ENCODE data around the gene HDAC9.

Gene HDAC9

DNA sequence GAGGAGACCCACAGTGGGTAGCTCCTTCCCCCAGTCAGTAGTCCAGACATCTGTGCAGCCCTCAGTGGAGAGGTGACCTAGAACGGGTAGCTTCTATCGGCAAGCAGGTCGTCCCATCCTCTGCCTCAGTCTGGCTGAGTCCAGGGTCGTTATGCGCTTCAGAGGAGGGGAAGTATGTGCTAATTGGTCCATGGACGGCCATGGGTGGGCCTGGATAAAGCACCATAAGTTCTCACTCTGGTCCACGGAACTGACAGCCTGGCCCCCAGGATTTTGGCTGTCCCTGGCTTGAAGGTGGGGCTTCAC is 78.6 kb downstream of the HDAC9 start:
- no peak overlapping the region for H3K4me3 ChIP-seq (ENCODE audit: control insufficient read depth, low read depth, low read length)
- TF ChIP-seq, protein P1, sequence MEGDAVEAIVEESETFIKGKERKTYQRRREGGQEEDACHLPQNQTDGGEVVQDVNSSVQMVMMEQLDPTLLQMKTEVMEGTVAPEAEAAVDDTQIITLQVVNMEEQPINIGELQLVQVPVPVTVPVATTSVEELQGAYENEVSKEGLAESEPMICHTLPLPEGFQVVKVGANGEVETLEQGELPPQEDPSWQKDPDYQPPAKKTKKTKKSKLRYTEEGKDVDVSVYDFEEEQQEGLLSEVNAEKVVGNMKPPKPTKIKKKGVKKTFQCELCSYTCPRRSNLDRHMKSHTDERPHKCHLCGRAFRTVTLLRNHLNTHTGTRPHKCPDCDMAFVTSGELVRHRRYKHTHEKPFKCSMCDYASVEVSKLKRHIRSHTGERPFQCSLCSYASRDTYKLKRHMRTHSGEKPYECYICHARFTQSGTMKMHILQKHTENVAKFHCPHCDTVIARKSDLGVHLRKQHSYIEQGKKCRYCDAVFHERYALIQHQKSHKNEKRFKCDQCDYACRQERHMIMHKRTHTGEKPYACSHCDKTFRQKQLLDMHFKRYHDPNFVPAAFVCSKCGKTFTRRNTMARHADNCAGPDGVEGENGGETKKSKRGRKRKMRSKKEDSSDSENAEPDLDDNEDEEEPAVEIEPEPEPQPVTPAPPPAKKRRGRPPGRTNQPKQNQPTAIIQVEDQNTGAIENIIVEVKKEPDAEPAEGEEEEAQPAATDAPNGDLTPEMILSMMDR (conservative IDR thresholded peaks at IDR 0.05; ENCODE audit: control insufficient read depth, insufficient read depth, low read depth, low read length) = no peak
- no peak for DNase-seq (ENCODE audit: low read depth)

DNA sequence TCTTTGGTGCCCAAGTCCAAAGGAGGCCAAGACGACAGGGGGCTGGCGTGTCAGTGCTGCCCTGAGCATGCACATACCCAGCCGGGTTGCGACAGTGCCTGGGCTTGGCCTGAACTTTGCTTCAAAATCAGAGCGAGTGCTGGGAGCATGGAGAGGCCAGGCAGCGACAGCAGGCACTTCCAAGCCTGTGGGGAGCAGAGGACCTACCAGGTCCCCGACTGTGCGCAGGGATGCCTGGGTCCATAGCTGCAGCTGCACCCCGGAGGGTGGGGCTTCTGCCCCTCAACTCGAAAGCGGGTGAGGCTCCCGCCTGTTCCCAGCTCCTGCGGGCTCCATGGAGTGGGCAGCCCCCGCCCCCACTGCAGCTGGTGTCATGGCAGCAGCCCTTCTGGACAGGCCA is 79.1 kb downstream of the HDAC9 start:
- H3K4me3 ChIP-seq (ENCODE audit: control insufficient read depth, low read depth, low read length) = no peak overlapping the region
- TF ChIP-seq, protein P1 (conservative IDR thresholded peaks at IDR 0.05; ENCODE audit: control insufficient read depth, insufficient read depth, low read depth, low read length) = no peak
- no peak for DNase-seq (ENCODE audit: low read depth)

DNA sequence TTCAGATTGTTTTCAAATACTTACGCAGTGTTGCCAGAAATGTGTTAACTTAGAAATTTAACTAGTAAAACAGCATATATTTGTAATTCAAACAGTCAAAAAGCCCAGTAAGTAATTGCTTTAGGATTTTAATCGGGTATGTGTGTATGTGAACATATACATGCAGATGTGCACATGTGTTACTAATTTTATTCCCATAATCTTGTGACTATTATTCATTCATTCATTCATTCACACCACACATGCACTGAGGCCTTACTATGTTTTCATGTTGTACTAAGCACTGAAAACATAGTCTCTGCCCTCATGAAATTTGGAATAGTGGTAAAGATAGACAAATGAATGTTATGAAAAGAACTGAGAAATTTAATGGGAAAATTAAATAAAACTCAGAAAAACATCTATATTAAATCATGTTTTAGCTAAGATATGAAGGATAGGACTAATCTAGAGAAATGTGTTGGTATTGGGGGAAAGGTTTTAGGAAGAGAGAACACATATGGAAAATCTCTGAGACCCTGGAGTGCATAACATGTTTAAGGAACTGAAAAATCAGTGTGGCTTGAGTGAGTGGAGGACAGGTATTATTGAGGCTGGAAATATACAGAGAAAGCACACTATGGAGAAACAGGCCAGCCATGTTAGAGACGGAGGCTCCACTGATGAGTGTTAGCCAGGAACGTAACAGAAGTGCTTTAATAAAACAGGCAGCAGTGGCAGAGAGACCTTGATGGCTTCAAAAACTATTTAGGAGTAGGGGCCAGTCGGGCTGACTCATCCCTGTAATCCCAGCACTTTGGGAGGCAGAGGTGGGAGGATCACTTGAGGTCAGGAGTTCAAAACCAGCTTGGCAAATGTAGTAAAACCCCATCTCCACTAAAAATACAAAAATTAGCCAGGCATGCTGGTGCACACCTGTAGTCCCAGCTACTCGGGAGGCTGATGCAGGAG is 80.3 kb downstream of the HDAC9 start:
- DNase-seq (ENCODE audit: low read depth) = no peak
- TF ChIP-seq, protein P1 (conservative IDR thresholded peaks at IDR 0.05; ENCODE audit: control insufficient read depth, insufficient read depth, low read depth, low read length) = no peak
- no peak overlapping the region for H3K4me3 ChIP-seq (ENCODE audit: control insufficient read depth, low read depth, low read length)

DNA sequence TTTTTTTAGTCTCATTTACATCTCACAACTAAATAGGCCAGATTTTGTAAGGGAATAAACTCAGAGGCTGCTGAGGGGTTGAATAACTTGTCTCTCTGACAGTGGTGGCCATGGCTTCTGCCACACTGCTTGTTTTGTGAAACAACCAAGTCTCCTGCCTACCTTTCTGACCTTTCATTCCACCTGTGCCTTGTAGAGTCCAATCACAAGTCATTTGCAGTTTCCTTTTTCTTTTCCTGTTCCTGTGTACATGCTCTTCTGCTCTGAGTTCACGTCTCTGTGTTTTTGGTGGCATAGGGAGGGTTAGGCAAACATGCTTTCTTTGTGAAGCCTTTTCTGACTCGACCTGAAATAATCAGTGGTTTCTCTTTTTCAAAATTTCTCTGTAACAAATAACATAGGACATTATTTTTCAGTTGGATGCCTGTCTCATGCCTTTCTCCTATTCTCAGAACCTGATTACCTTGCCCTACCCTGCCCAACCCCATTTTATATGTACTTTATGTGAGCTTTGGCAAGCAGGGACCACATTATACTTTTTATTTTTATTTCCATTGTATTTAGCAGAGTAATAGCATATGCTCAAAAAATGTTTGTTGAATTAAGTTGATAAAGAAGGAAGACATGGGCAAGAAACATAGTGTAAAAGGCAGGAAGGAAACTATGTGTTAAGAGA is 81.7 kb downstream of the HDAC9 start:
- no peak for DNase-seq (ENCODE audit: low read depth)
- no peak overlapping the region for H3K4me3 ChIP-seq (ENCODE audit: control insufficient read depth, low read depth, low read length)
- TF ChIP-seq, protein P1 (conservative IDR thresholded peaks at IDR 0.05; ENCODE audit: control insufficient read depth, insufficient read depth, low read depth, low read length) = no peak

DNA sequence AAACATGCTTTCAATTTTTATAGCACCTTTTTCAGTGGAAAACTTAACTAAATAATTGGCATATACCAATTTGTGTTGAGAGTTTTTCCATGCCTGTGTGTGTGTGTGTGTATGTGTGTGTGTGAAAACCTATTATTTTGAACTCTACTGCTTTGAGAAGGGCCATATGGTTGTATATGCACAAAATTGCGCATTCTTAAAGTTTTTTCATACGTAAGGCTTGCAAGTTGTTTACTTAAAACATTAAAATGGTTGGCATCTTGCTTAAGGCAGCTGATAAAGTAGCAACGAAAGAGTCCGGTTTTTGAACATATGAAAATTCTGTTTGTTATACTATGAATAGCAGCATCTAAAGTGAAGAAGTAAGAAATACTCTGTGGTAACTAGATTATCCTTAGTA is 84.1 kb downstream of the HDAC9 start:
- TF ChIP-seq, protein P1 (conservative IDR thresholded peaks at IDR 0.05; ENCODE audit: control insufficient read depth, insufficient read depth, low read depth, low read length) = no peak
- no peak overlapping the region for H3K4me3 ChIP-seq (ENCODE audit: control insufficient read depth, low read depth, low read length)
- no peak for DNase-seq (ENCODE audit: low read depth)

DNA sequence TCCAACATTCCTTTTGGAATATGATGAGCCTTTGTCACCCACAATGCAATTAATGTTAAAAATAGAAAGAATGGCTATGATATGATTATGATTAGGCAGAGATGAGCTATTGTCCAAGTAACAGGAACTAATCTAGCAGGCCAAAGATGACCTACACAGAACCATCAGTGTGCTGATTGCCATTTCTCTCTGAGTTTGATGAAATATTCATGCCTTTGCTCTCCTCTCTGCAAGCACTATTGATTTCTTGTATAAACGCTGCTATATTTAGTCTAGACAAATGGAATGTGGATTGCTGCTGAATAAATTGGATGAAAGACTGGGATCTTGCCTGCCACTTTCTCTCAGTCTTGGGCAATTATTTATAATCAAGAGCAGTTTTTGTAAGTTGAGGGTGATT is 85.4 kb downstream of the HDAC9 start:
- DNase-seq (ENCODE audit: low read depth) = no peak
- TF ChIP-seq, protein P1 (conservative IDR thresholded peaks at IDR 0.05; ENCODE audit: control insufficient read depth, insufficient read depth, low read depth, low read length) = no peak
- no peak overlapping the region for H3K4me3 ChIP-seq (ENCODE audit: control insufficient read depth, low read depth, low read length)

Measured in fibroblast of mammary gland (primary cell).